ENCODE results near the gene KCNQ1.

- TF ChIP-seq CTCF (IDR thresholded peaks at IDR 0.05; ENCODE audit: borderline replicate concordance, extremely low read depth, low read length, poor library complexity, severe bottlenecking) (no peak), EZH2 (IDR thresholded peaks at IDR 0.05; ENCODE audit: borderline replicate concordance, low read depth, low read length, severe bottlenecking) (no peak)
Measured at GRCh38 chr11:2714463-2714800, 269.6 kb downstream of the KCNQ1 start.
